GM12878 (cell line): ENCODE results near the gene COL23A1. TPM values are rescaled to one million over a fixed set of nuclear protein-coding genes. Genes with fewer than 3 reads are reported as not detected.

Source experiments
- ATAC-seq: fragments of 200-7000 bp; cut with Tn5 transposase; 3 replicates; pipeline ENCODE4 v1.9.1; 2020; ENCODE audit warnings: mild to moderate bottlenecking, moderate library complexity
- BruUV-seq: library from RNA; stranded (reverse); fragments of 400-500 nt; replicated peaks from 2 replicates; lab custom pipeline; 2021; lab: Mats Ljungman, UMichigan
- CTCF ChIA-PET: fragments of 300-600 bp; sonication (Branson Sonifier 250); formaldehyde crosslinking; extraction: SDS; loops from one replicate; lab custom pipeline; 2021; ENCODE audit warnings: inconsistent platforms; lab: Yijun Ruan, JAX
- POLR2A ChIA-PET: fragments of 350-600 bp; formaldehyde crosslinking; extraction: SDS; loops from one replicate; lab custom pipeline; 2021; ENCODE audit warnings: inconsistent platforms; lab: Charles Lee
- RAD21 ChIA-PET: fragments of 300-600 bp; sonication (Branson Sonifier 250); formaldehyde crosslinking; loops from one replicate; lab custom pipeline; 2023; ENCODE audit warnings: antibody characterized with exemption; ENCODE audit not compliant: unreplicated experiment; lab: Charles Lee
- SMC1A ChIA-PET: fragments of 300-600 bp; sonication (Branson Sonifier 250); formaldehyde crosslinking; loops from one replicate; lab custom pipeline; 2023; ENCODE audit not compliant: unreplicated experiment, uncharacterized antibody; lab: Charles Lee
- DNase-seq: peaks from one replicate; pipeline ENCODE4 v3.0.0-alpha.2; 2011; ENCODE audit warnings: low read depth, low spot score
- FAIRE-seq: peaks from 3 replicates; lab custom pipeline; 2011; peaks lifted over from hg19 to GRCh38; lab: Jason Lieb, UNC
- H2AFZ ChIP-seq: 2 replicates; pipeline ENCODE4 v1.6.0; 2011; ENCODE audit warnings: low read depth, low read length, control low read depth; ENCODE audit not compliant: control insufficient read depth
- H3K27ac ChIP-seq: 2 replicates; pipeline ENCODE4 v1.5.1; 2011; ENCODE audit warnings: control low read depth; ENCODE audit not compliant: control insufficient read depth, insufficient read depth
- H3K27me3 ChIP-seq, 2 experiments: replicated peaks in 1 of 2; 2 replicates each; pipeline versions ENCODE4 v1.6.0 to v1.6.1; 2011; ENCODE audit warnings: low read length in 1 of 2; ENCODE audit not compliant: control insufficient read depth in 2 of 2, insufficient read depth in 2 of 2
- H3K36me3 ChIP-seq, 2 experiments: 2 replicates each; pipeline ENCODE4 v1.5.1; 2011; ENCODE audit warnings: low read length in 1 of 2; ENCODE audit not compliant: control insufficient read depth in 2 of 2, insufficient read depth in 2 of 2
- H3K4me1 ChIP-seq: 2 replicates; pipeline ENCODE4 v1.6.1; 2011; ENCODE audit warnings: mild to moderate bottlenecking, low read length, moderate library complexity, mixed read lengths; ENCODE audit not compliant: control insufficient read depth, insufficient read depth
- H3K4me2 ChIP-seq: 2 replicates; pipeline ENCODE4 v1.6.0; 2011; ENCODE audit warnings: control low read depth; ENCODE audit not compliant: control insufficient read depth, insufficient read depth
- H3K4me3 ChIP-seq: fragments of 200-600 bp; sonication (generic); 2 replicates; pipeline ENCODE4 v1.5.1; 2016
- H3K79me2 ChIP-seq: 2 replicates; pipeline ENCODE4 v1.6.0; 2011; ENCODE audit warnings: low read length; ENCODE audit not compliant: control insufficient read depth, insufficient read depth
- H3K9ac ChIP-seq: 2 replicates; pipeline ENCODE4 v1.8.0; 2011; ENCODE audit warnings: low read length, control low read depth, mixed read lengths; ENCODE audit not compliant: control insufficient read depth, insufficient read depth
- H3K9me3 ChIP-seq: replicated peaks from 3 replicates; pipeline ENCODE4 v1.5.1; 2011; ENCODE audit warnings: mild to moderate bottlenecking, low read length; ENCODE audit not compliant: control insufficient read depth, insufficient read depth
- H4K20me1 ChIP-seq: 2 replicates; pipeline ENCODE4 v1.6.0; 2011; ENCODE audit not compliant: control insufficient read depth, insufficient read depth
- ATF7 ChIP-seq: fragments of 450-650 bp; IDR thresholded peaks from 2 replicates; pipeline ENCODE4 v1.6.1; 2016; ENCODE audit warnings: low read depth, mild to moderate bottlenecking
- BRCA1 ChIP-seq: IDR thresholded peaks from 2 replicates; pipeline ENCODE4 v1.6.1; 2011; ENCODE audit warnings: low read depth, low read length, improper control_type of control experiment
- CHD4 ChIP-seq: fragments of 200-600 bp; sonication (generic); IDR thresholded peaks from 2 replicates; pipeline ENCODE4 v1.6.1; 2016; ENCODE audit warnings: mild to moderate bottlenecking
- E4F1 ChIP-seq: fragments of 450-650 bp; IDR thresholded peaks from 2 replicates; pipeline ENCODE4 v1.6.1; 2018; ENCODE audit warnings: borderline replicate concordance, mild to moderate bottlenecking; ENCODE audit not compliant: partially characterized antibody
- EZH2 ChIP-seq: IDR thresholded peaks from 2 replicates; pipeline ENCODE4 v1.6.1; 2012; ENCODE audit warnings: low read depth, mild to moderate bottlenecking, control low read depth, inconsistent platforms, low read length, borderline replicate concordance; ENCODE audit not compliant: control insufficient read depth
- HDGF ChIP-seq: fragments of 450-650 bp; IDR thresholded peaks from 2 replicates; pipeline ENCODE4 v1.6.1; 2016; ENCODE audit warnings: antibody characterized with exemption
- NBN ChIP-seq: fragments of 450-650 bp; IDR thresholded peaks from 2 replicates; pipeline ENCODE4 v1.6.1; 2016
- SMARCA5 ChIP-seq: fragments of 450-650 bp; IDR thresholded peaks from 2 replicates; pipeline ENCODE4 v1.6.1; 2017; ENCODE audit warnings: mild to moderate bottlenecking
- TAF1 ChIP-seq: IDR thresholded peaks from 2 replicates; pipeline ENCODE4 v1.6.1; 2011; ENCODE audit warnings: mild to moderate bottlenecking, low read depth, low read length, borderline replicate concordance
- TARDBP ChIP-seq: IDR thresholded peaks from 2 replicates; pipeline ENCODE4 v1.6.1; 2016; ENCODE audit warnings: borderline replicate concordance
- ZBTB33 ChIP-seq: fragments of 450-650 bp; IDR thresholded peaks from 2 replicates; pipeline ENCODE4 v1.6.1; 2017; ENCODE audit warnings: mild to moderate bottlenecking
- ZBTB4 ChIP-seq: fragments of 450-650 bp; formaldehyde crosslinking; IDR thresholded peaks from 2 replicates; pipeline ENCODE4 v1.4.0; 2022; ENCODE audit warnings: mild to moderate bottlenecking, moderate library complexity
- ZNF217 ChIP-seq: fragments of 450-650 bp; IDR thresholded peaks from 2 replicates; pipeline ENCODE4 v1.6.1; 2017; ENCODE audit warnings: antibody characterized with exemption, mild to moderate bottlenecking
- ZNF274 ChIP-seq: IDR thresholded peaks from one replicate; pipeline ENCODE4 v1.8.0; 2011; ENCODE audit not compliant: insufficient read length, insufficient read depth
- WGBS: methylation state at CpG from one replicate; pipeline ENCODE4 v1.1.6; 2016; ENCODE audit warnings: low lambda C conversion rate; ENCODE audit not compliant: insufficient replicate concordance, insufficient coverage; ENCODE audit errors: missing lambda C conversion rate; 5-methylcytosine and 5-hydroxymethylcytosine counted together
- in situ Hi-C: fragments of 300-500 bp; cut with MboI; formaldehyde crosslinking; loops from 9 replicates; pipeline ENCODE4 v1.14.3; 2018; ENCODE audit warnings: mixed read lengths
- intact Hi-C: fragments of 100-400 bp; cut with micrococcal nuclease; formaldehyde crosslinking; loops from one replicate; pipeline ENCODE4 v1.14.2; 2022; ENCODE audit not compliant: unreplicated experiment
- polyA plus RNA-seq, 11 experiments: library from polyadenylated mRNA; depleted of rRNA in 4 of 11; unstranded in 6 of 11; stranded (reverse) in 5 of 11; fragments of >200 nt; fragmentation: Nextera tagmentation in 4 of 11; fragmentation: Illumina TruSeq in 1 of 11; extraction: Ambion mirVana in 4 of 11; extraction: Trizol in 1 of 11; gene quantifications; 1 replicate in 1 of 11; 2 replicates in 10 of 11; pipeline versions ENCODE4 v1.2.1 to v1.2.3, GENCODE V29; 2011 to 2016; ENCODE audit warnings: inconsistent platforms in 2 of 11, missing spikeins in 2 of 11, low read depth in 1 of 11
- total RNA-seq, 4 experiments: library from RNA; depleted of rRNA in 3 of 4; stranded (reverse); fragments of >200 nt in 3 of 4; fragmentation: Illumina TruSeq in 1 of 4; extraction: Trizol in 1 of 4; gene quantifications; 2 replicates each; pipeline versions ENCODE4 v1.2.1 to v1.2.3, GENCODE V29; 2013 to 2021

Gene COL23A1
- total and polyA plus RNA-seq, 10 of the 15 experiments (the other 5 are each of a cell fraction or from before 2014, with no cell fraction given), result 0.03 to 0.83 (median 0.09) TPM; not detected in 5

- TF ChIP-seq CHD4, result no peak
- TF ChIP-seq EZH2, result no peak
- TF ChIP-seq ZNF217, result no peak
- no peak for TF ChIP-seq TARDBP
- no peak for TF ChIP-seq BRCA1
- TF ChIP-seq ZNF274, result no peak
Observed at GRCh38 chr5:178341851-178342140, 248.4 kb downstream of the COL23A1 start (continued).

- in situ Hi-C loops, result no loop called here
- H3K9ac ChIP-seq, result no peak overlapping the region
- no TSS peak for BruUV-seq
- no peak for TF ChIP-seq NBN
- no peak for TF ChIP-seq TAF1
- TF ChIP-seq E4F1, result no peak
- no peak for TF ChIP-seq SMARCA5
- no peak for TF ChIP-seq ZBTB4
- no peak for TF ChIP-seq HDGF
- TF ChIP-seq ZBTB33, result no peak
- no peak for TF ChIP-seq ATF7
Observed at GRCh38 chr5:178341091-178341850, 248.9 kb downstream of the COL23A1 start.

More at GRCh38 chr5:178341091-178341850, 248.9 kb downstream of the COL23A1 start:
- FAIRE-seq (no peak), DNase-seq (no peak), ATAC-seq (no peak)
- Histone ChIP-seq H4K20me1 (no peaks in the 10 kb centered on the region), H3K9me3 (no peaks in the 10 kb centered on the region; the same call in 2 of the 3 replicates), H3K79me2 (no peaks in the 10 kb centered on the region), H3K36me3 (no peaks in the 10 kb centered on the region), H3K4me2 (no peak overlapping the region), H3K4me1 (no peaks in the 10 kb centered on the region), H3K27ac (no peak overlapping the region), H3K4me3 (no peak overlapping the region), H3K27me3 (no peaks in the 10 kb centered on the region; a peak in 2 of 4 replicates), H2AFZ (no peak overlapping the region)
- ChIA-PET POLR2A (no interaction called here), RAD21 (no interaction called here), SMC1A (no interaction called here), CTCF (interaction anchor here (0.5 kb wide), 1 partner anchor 42 kb away, joined by 3 read pairs; no protein-coding TSS in a partner anchor)
- 34% methylated on average over 15 of the region's 15 CpGs for WGBS
- intact Hi-C loops, result no loop called here
